ENCODE results near the gene ZNF22.

- TF ChIP-seq POLR2A (IDR thresholded peaks at IDR 0.05): no peak
- TF ChIP-seq CTCF (IDR thresholded peaks at IDR 0.05): no peak
Observed at GRCh38 chr10:44988957-44989585, 11.7 kb upstream of the ZNF22 start.
